ENCODE data around the gene ITPR3. TPM values are rescaled to one million over a fixed set of nuclear protein-coding genes. Genes with fewer than 3 reads are reported as not detected.

The ITPR3 gene
- total and polyA plus RNA-seq, 4 donors = 6.0 to 11.9 (median 8.7) TPM

GRCh38 chr6:33662318-33662717 lies 41.2 kb downstream of the ITPR3 start:
- H3K4me3 ChIP-seq (ENCODE audit: low read depth, low read length) = no peak overlapping the region
- no peaks in the 10 kb centered on the region for H3K9me3 ChIP-seq (ENCODE audit: control insufficient read depth, insufficient read depth, low read length)
- WGBS (ENCODE audit: insufficient coverage) = 87% methylated on average over 10 of the region's 11 CpGs
- no peak overlapping the region for H3K27ac ChIP-seq (ENCODE audit: low read depth, low read length)
- peaks cover 3% of the 10 kb centered on the region for H3K36me3 ChIP-seq (ENCODE audit: control insufficient read depth, insufficient read depth, low read length)
- H3K4me1 ChIP-seq (ENCODE audit: control insufficient read depth, insufficient read depth, low read length) = peaks cover 4% of the 10 kb centered on the region
- no peaks in the 10 kb centered on the region for H3K27me3 ChIP-seq (ENCODE audit: control insufficient read depth, insufficient read depth, low read length)
- no peak for DNase-seq (ENCODE audit: low read depth in 4 of 6, low spot score in 6 of 6)

DNA sequence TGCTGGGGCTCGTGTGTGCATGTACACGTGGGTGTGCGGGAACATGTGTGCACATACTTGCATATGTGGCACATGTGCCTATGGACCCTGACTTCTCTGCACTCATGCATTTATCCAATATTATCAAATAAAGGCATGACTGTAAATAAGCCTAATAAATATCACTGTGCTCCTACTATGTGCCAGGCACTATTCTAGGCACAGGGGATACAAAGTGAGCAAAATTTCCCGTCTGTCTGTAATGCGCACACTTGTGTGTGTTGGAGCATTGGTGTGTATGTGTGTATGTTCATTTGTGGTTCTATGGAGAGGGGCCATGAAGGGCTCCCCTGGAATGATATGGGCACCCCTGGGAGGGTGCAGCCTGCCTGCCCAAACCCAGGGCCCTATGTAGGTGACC lies 41.9 kb downstream of the ITPR3 start:
- H3K27me3 ChIP-seq (ENCODE audit: control insufficient read depth, insufficient read depth, low read length) = no peaks in the 10 kb centered on the region
- H3K27ac ChIP-seq (ENCODE audit: low read depth, low read length) = no peak overlapping the region
- H3K4me3 ChIP-seq (ENCODE audit: low read depth, low read length) = no peak overlapping the region
- 96% methylated on average over 2 of the region's 5 CpGs for WGBS (ENCODE audit: insufficient coverage)
- H3K9me3 ChIP-seq (ENCODE audit: control insufficient read depth, insufficient read depth, low read length) = no peaks in the 10 kb centered on the region
- H3K36me3 ChIP-seq (ENCODE audit: control insufficient read depth, insufficient read depth, low read length) = peaks cover 6% of the 10 kb centered on the region
- peaks cover under 1% of the 10 kb centered on the region for H3K4me1 ChIP-seq (ENCODE audit: control insufficient read depth, insufficient read depth, low read length)
- DNase-seq (ENCODE audit: low read depth in 4 of 6, low spot score in 6 of 6) = no peak

- DNase-seq (ENCODE audit: low read depth in 4 of 6, low spot score in 6 of 6) = no peak
- no peaks in the 10 kb centered on the region for H3K4me1 ChIP-seq (ENCODE audit: control insufficient read depth, insufficient read depth, low read length)
- no peaks in the 10 kb centered on the region for H3K9me3 ChIP-seq (ENCODE audit: control insufficient read depth, insufficient read depth, low read length)
- H3K27ac ChIP-seq (ENCODE audit: low read depth, low read length) = no peak overlapping the region
- no peaks in the 10 kb centered on the region for H3K27me3 ChIP-seq (ENCODE audit: control insufficient read depth, insufficient read depth, low read length)
- H3K36me3 ChIP-seq (ENCODE audit: control insufficient read depth, insufficient read depth, low read length) = peaks cover 6% of the 10 kb centered on the region
- H3K4me3 ChIP-seq (ENCODE audit: low read depth, low read length) = no peak overlapping the region
- 96% methylated on average over 16 of the region's 16 CpGs for WGBS (ENCODE audit: insufficient coverage)
Measured at GRCh38 chr6:33663727-33664449, 42.8 kb downstream of the ITPR3 start.

- no peaks in the 10 kb centered on the region for H3K9me3 ChIP-seq (ENCODE audit: control insufficient read depth, insufficient read depth, low read length)
- 87% methylated on average over 14 of the region's 17 CpGs for WGBS (ENCODE audit: insufficient coverage)
- no peak overlapping the region for H3K4me3 ChIP-seq (ENCODE audit: low read depth, low read length)
- no peaks in the 10 kb centered on the region for H3K4me1 ChIP-seq (ENCODE audit: control insufficient read depth, insufficient read depth, low read length)
- DNase-seq (ENCODE audit: low read depth in 4 of 6, low spot score in 6 of 6) = no peak
- H3K36me3 ChIP-seq (ENCODE audit: control insufficient read depth, insufficient read depth, low read length) = peaks cover 6% of the 10 kb centered on the region
- H3K27me3 ChIP-seq (ENCODE audit: control insufficient read depth, insufficient read depth, low read length) = no peaks in the 10 kb centered on the region
- no peak overlapping the region for H3K27ac ChIP-seq (ENCODE audit: low read depth, low read length)
Measured at GRCh38 chr6:33664506-33665057, 43.5 kb downstream of the ITPR3 start.

DNA sequence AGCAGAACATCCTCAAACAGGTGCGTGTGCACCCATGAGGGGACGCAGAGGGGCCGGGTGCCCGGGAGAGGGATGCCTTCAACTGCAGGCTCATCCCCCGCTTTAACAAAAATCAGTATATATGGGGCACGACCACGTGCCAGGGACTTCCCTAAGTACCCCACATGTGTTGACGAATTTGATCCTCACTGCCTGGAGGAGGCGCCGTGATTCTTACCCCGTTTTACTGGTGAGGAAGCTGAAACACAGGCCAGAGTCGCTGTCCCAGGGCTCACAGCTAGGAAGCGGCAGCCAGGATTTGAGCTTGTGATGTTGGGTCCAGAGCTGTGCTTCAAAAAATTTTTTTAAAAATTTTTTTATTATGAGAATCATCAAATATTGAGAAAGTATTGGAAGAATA lies 44.8 kb downstream of the ITPR3 start:
- WGBS (ENCODE audit: insufficient coverage) = 80% methylated on average over 12 of the region's 13 CpGs
- Histone ChIP-seq H3K36me3 (ENCODE audit: control insufficient read depth, insufficient read depth, low read length) (peaks cover 10% of the 10 kb centered on the region), H3K4me1 (ENCODE audit: control insufficient read depth, insufficient read depth, low read length) (no peaks in the 10 kb centered on the region), H3K27me3 (ENCODE audit: control insufficient read depth, insufficient read depth, low read length) (no peaks in the 10 kb centered on the region), H3K27ac (ENCODE audit: low read depth, low read length) (no peak overlapping the region), H3K9me3 (ENCODE audit: control insufficient read depth, insufficient read depth, low read length) (no peaks in the 10 kb centered on the region), H3K4me3 (ENCODE audit: low read depth, low read length) (no peak overlapping the region)
- no peak for DNase-seq (ENCODE audit: low read depth in 4 of 6, low spot score in 6 of 6)

DNA sequence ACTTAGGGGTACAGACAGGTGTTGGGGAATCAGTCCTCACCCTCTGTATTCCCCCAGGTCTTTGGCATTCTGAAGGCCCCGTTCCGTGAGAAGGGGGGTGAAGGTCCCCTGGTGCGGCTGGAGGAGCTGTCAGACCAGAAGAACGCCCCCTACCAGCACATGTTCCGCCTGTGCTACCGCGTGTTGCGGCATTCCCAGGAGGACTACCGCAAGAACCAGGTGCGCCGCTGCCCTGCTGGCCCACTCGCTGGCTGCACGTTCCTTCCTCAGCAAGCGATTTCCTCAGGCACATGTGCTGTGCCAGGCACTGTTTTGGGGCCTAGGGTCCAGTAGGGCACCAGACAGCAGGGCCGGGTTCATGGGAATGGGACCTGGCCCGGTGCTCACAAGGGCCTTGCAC lies 46.0 kb downstream of the ITPR3 start:
- H3K4me3 ChIP-seq (ENCODE audit: low read depth, low read length) = no peak overlapping the region
- H3K27ac ChIP-seq (ENCODE audit: low read depth, low read length) = no peak overlapping the region
- H3K27me3 ChIP-seq (ENCODE audit: control insufficient read depth, insufficient read depth, low read length) = no peaks in the 10 kb centered on the region
- no peak for DNase-seq (ENCODE audit: low read depth in 4 of 6, low spot score in 6 of 6)
- WGBS (ENCODE audit: insufficient coverage) = 90% methylated on average over 16 of the region's 16 CpGs
- H3K36me3 ChIP-seq (ENCODE audit: control insufficient read depth, insufficient read depth, low read length) = peaks cover 11% of the 10 kb centered on the region
- no peaks in the 10 kb centered on the region for H3K9me3 ChIP-seq (ENCODE audit: control insufficient read depth, insufficient read depth, low read length)
- no peaks in the 10 kb centered on the region for H3K4me1 ChIP-seq (ENCODE audit: control insufficient read depth, insufficient read depth, low read length)

- no peak for DNase-seq (ENCODE audit: low read depth in 4 of 6, low spot score in 6 of 6)
- 92% methylated on average over 11 of the region's 11 CpGs for WGBS (ENCODE audit: insufficient coverage)
- Histone ChIP-seq H3K4me3 (ENCODE audit: low read depth, low read length) (no peak overlapping the region), H3K9me3 (ENCODE audit: control insufficient read depth, insufficient read depth, low read length) (no peaks in the 10 kb centered on the region), H3K36me3 (ENCODE audit: control insufficient read depth, insufficient read depth, low read length) (peaks cover 11% of the 10 kb centered on the region), H3K27ac (ENCODE audit: low read depth, low read length) (no peak overlapping the region), H3K27me3 (ENCODE audit: control insufficient read depth, insufficient read depth, low read length) (no peaks in the 10 kb centered on the region), H3K4me1 (ENCODE audit: control insufficient read depth, insufficient read depth, low read length) (no peaks in the 10 kb centered on the region)
Measured at GRCh38 chr6:33667776-33668175, 46.7 kb downstream of the ITPR3 start.

DNA sequence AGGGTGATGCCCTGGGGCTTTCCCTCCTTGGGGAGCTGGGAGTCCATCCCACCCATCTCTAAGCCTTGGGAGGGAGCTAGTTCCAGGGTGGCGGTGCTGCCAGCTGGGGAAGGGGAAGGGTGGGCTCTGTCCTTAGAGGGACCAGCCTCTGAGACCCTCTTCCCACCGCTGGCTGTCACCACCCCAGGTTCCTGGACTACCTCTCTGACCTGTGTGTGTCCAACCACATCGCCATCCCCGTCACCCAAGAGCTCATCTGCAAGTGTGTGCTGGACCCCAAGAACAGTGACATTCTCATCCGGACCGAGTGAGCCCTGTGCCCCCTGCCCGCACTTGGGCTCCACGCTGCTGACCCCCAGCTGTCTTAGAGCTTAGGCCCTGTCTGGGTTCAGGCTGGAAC lies 47.2 kb downstream of the ITPR3 start:
- peaks cover 11% of the 10 kb centered on the region for H3K36me3 ChIP-seq (ENCODE audit: control insufficient read depth, insufficient read depth, low read length)
- H3K9me3 ChIP-seq (ENCODE audit: control insufficient read depth, insufficient read depth, low read length) = no peaks in the 10 kb centered on the region
- H3K4me3 ChIP-seq (ENCODE audit: low read depth, low read length) = no peak overlapping the region
- no peak for DNase-seq (ENCODE audit: low read depth in 4 of 6, low spot score in 6 of 6)
- H3K4me1 ChIP-seq (ENCODE audit: control insufficient read depth, insufficient read depth, low read length) = peaks cover under 1% of the 10 kb centered on the region
- 97% methylated on average over 7 of the region's 8 CpGs for WGBS (ENCODE audit: insufficient coverage)
- no peaks in the 10 kb centered on the region for H3K27me3 ChIP-seq (ENCODE audit: control insufficient read depth, insufficient read depth, low read length)
- no peak overlapping the region for H3K27ac ChIP-seq (ENCODE audit: low read depth, low read length)

DNA sequence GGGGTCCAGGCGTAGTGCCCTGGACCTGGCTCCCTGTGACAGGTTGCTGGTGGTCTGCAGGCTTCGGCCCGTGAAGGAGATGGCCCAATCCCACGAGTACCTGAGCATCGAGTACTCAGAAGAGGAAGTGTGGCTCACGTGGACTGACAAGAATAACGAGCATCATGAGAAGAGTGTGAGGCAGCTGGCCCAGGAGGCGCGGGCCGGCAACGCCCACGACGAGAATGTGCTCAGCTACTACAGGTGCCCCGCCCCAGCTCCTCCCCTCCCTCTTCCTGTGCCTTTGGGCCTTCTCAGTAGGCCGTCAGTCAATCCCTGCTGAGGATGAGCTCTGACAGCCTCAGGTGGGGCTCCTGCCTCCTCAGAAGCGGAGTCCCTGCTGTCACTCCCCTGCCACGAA lies 47.8 kb downstream of the ITPR3 start:
- no peaks in the 10 kb centered on the region for H3K27me3 ChIP-seq (ENCODE audit: control insufficient read depth, insufficient read depth, low read length)
- H3K4me1 ChIP-seq (ENCODE audit: control insufficient read depth, insufficient read depth, low read length) = peaks cover 6% of the 10 kb centered on the region
- H3K4me3 ChIP-seq (ENCODE audit: low read depth, low read length) = no peak overlapping the region
- peaks cover 11% of the 10 kb centered on the region for H3K36me3 ChIP-seq (ENCODE audit: control insufficient read depth, insufficient read depth, low read length)
- no peaks in the 10 kb centered on the region for H3K9me3 ChIP-seq (ENCODE audit: control insufficient read depth, insufficient read depth, low read length)
- 66% methylated on average over 17 of the region's 17 CpGs for WGBS (ENCODE audit: insufficient coverage)
- no peak for DNase-seq (ENCODE audit: low read depth in 4 of 6, low spot score in 6 of 6)
- no peak overlapping the region for H3K27ac ChIP-seq (ENCODE audit: low read depth, low read length)

GRCh38 chr6:33670086-33670660 lies 49.1 kb downstream of the ITPR3 start:
- 92% methylated on average over 14 of the region's 21 CpGs for WGBS (ENCODE audit: insufficient coverage)
- Histone ChIP-seq H3K4me3 (ENCODE audit: low read depth, low read length) (no peak overlapping the region), H3K27ac (ENCODE audit: low read depth, low read length) (no peak overlapping the region), H3K27me3 (ENCODE audit: control insufficient read depth, insufficient read depth, low read length) (no peaks in the 10 kb centered on the region), H3K4me1 (ENCODE audit: control insufficient read depth, insufficient read depth, low read length) (peaks cover 12% of the 10 kb centered on the region), H3K36me3 (ENCODE audit: control insufficient read depth, insufficient read depth, low read length) (peaks cover 11% of the 10 kb centered on the region), H3K9me3 (ENCODE audit: control insufficient read depth, insufficient read depth, low read length) (no peaks in the 10 kb centered on the region)
- DNase-seq (ENCODE audit: low read depth in 4 of 6, low spot score in 6 of 6) = no peak
